HG03103 (cell line): Measurements from ENCODE around the gene ZNF385C.

Experiments
- ATAC-seq: cut with Tn5 transposase; IDR thresholded peaks from one replicate; pipeline ENCODE4 v1.9.1; 2021; ENCODE audit warnings: low read depth; ENCODE audit not compliant: unreplicated experiment

ZNF385C gene

GRCh38 chr17:42079541-42079940 is 18.7 kb downstream of the ZNF385C start:
- ATAC-seq: no peak

GRCh38 chr17:42078396-42079043 is 19.8 kb downstream of the ZNF385C start:
- ATAC-seq: no peak

- ATAC-seq: no peak
These were observed 20.5 kb downstream of the ZNF385C start for GRCh38 chr17:42077755-42078154.

GRCh38 chr17:42076797-42077559 is 21.3 kb downstream of the ZNF385C start:
- no peak for ATAC-seq

GRCh38 chr17:42075789-42076188 is 22.5 kb downstream of the ZNF385C start:
- no peak for ATAC-seq

GRCh38 chr17:42072323-42073187 is 25.7 kb downstream of the ZNF385C start:
- ATAC-seq: no peak

- ATAC-seq: no peak
These were observed 26.5 kb downstream of the ZNF385C start for GRCh38 chr17:42071810-42072209.

- ATAC-seq: no peak
These were observed 29.3 kb downstream of the ZNF385C start for GRCh38 chr17:42068979-42069378.

GRCh38 chr17:42067371-42068091 is 30.7 kb downstream of the ZNF385C start:
- ATAC-seq: no peak

- no peak for ATAC-seq
These were observed 33.1 kb downstream of the ZNF385C start for GRCh38 chr17:42065201-42065600.

GRCh38 chr17:42062681-42063080 is 35.6 kb downstream of the ZNF385C start:
- no peak for ATAC-seq

- no peak for ATAC-seq
These were observed 36.4 kb downstream of the ZNF385C start for GRCh38 chr17:42061646-42062487.

GRCh38 chr17:42060231-42060630 is 38.0 kb downstream of the ZNF385C start:
- ATAC-seq: no peak

- no peak for ATAC-seq
These were observed 38.5 kb downstream of the ZNF385C start for GRCh38 chr17:42059815-42060214.

GRCh38 chr17:42058063-42058462 is 40.2 kb downstream of the ZNF385C start:
- no peak for ATAC-seq

- no peak for ATAC-seq
These were observed 41.6 kb downstream of the ZNF385C start for GRCh38 chr17:42056635-42057034.

- no peak for ATAC-seq
These were observed 42.8 kb downstream of the ZNF385C start for GRCh38 chr17:42055496-42055895.

GRCh38 chr17:42055027-42055426 is 43.2 kb downstream of the ZNF385C start:
- ATAC-seq: no peak

- no peak for ATAC-seq
These were observed 44.4 kb downstream of the ZNF385C start for GRCh38 chr17:42053731-42054500.
